H1 (cell line): ENCODE measurements around the gene RBP5. TPM values are rescaled to one million over a fixed set of nuclear protein-coding genes. Genes with fewer than 3 reads are reported as not detected.

ENCODE experiments used
- CTCF ChIA-PET: fragments of 300-600 bp; sonication (Branson Sonifier 250); formaldehyde crosslinking; loops from one replicate; lab custom pipeline; 2021; ENCODE audit not compliant: partially characterized antibody; lab: Charles Lee
- POLR2A ChIA-PET: fragments of 300-600 bp; sonication (Branson Sonifier 250); formaldehyde crosslinking; loops from one replicate; lab custom pipeline; 2021; ENCODE audit warnings: inconsistent platforms; ENCODE audit not compliant: partially characterized antibody; lab: Charles Lee
- DNase-seq, 2 experiments: peaks; one replicate each; pipeline versions ENCODE4 v3.0.0 to v3.0.0-alpha.2; 2010 to 2022; ENCODE audit warnings: low spot score in 2 of 2, low read depth in 1 of 2, mixed read lengths in 1 of 2
- FAIRE-seq: peaks from 2 replicates; lab custom pipeline; 2011; peaks lifted over from hg19 to GRCh38; lab: Jason Lieb, UNC
- H2AFZ ChIP-seq: 2 replicates; pipeline ENCODE4 v1.8.1; 2012; ENCODE audit warnings: low read length, inconsistent platforms
- H2AK5ac ChIP-seq: 2 replicates; pipeline ENCODE4 v1.6.1; 2013; ENCODE audit warnings: low read depth, low read length
- H2BK120ac ChIP-seq: replicated peaks from 2 replicates; pipeline ENCODE3; 2013; ENCODE audit warnings: low read depth, low read length, inconsistent platforms
- H2BK12ac ChIP-seq: 2 replicates; pipeline ENCODE4 v1.6.1; 2013; ENCODE audit warnings: low read depth, low read length
- H2BK15ac ChIP-seq: 2 replicates; pipeline ENCODE4 v1.6.1; 2013; ENCODE audit warnings: low read length
- H2BK20ac ChIP-seq: 2 replicates; pipeline ENCODE4 v1.6.1; 2013; ENCODE audit warnings: low read length
- H2BK5ac ChIP-seq: 2 replicates; pipeline ENCODE4 v1.6.1; 2013; ENCODE audit warnings: low read depth, low read length
- H3K14ac ChIP-seq: 2 replicates; pipeline ENCODE4 v1.6.1; 2013; ENCODE audit warnings: inconsistent platforms; ENCODE audit not compliant: insufficient read length
- H3K18ac ChIP-seq: 2 replicates; pipeline ENCODE4 v1.6.1; 2013; ENCODE audit warnings: low read length; ENCODE audit errors: extremely low read depth
- H3K23ac ChIP-seq: 2 replicates; pipeline ENCODE4 v1.6.1; 2013; ENCODE audit warnings: inconsistent platforms; ENCODE audit not compliant: insufficient read length
- H3K23me2 ChIP-seq: 2 replicates; pipeline ENCODE4 v1.6.1; 2013; ENCODE audit warnings: low read depth, low read length
- H3K27ac ChIP-seq: 2 replicates; pipeline ENCODE4 v1.6.1; 2011; ENCODE audit warnings: low read depth, low read length, inconsistent platforms
- H3K27me3 ChIP-seq, 4 experiments: replicated peaks in 1 of 4; 1 replicate in 1 of 4; 2 replicates in 3 of 4; pipeline versions ENCODE4 v1.6.1 to v1.8.1; 2011 to 2013; ENCODE audit warnings: low read length in 3 of 4, mild to moderate bottlenecking in 3 of 4, inconsistent platforms in 2 of 4, mixed read lengths in 2 of 4, moderate library complexity in 1 of 4; ENCODE audit not compliant: control insufficient read depth in 3 of 4, insufficient read depth in 3 of 4; ENCODE audit errors: extremely low read depth in 1 of 4
- H3K36me3 ChIP-seq, 4 experiments: 2 replicates each; pipeline versions ENCODE4 v1.6.1 to v1.8.1; 2011 to 2013; ENCODE audit warnings: mild to moderate bottlenecking in 4 of 4, low read length in 3 of 4, moderate library complexity in 2 of 4, control low read depth in 1 of 4, inconsistent platforms in 1 of 4; ENCODE audit not compliant: insufficient read depth in 4 of 4, control insufficient read depth in 2 of 4
- H3K4ac ChIP-seq: replicated peaks from 2 replicates; pipeline ENCODE3; 2013; ENCODE audit warnings: low read length, low read depth, mixed read lengths, inconsistent platforms; ENCODE audit not compliant: insufficient read length
- H3K4me1 ChIP-seq, 4 experiments: replicated peaks in 1 of 4; 1 replicate in 1 of 4; 2 replicates in 3 of 4; pipeline versions ENCODE4 v1.6.1 to v1.8.1; 2011 to 2013; ENCODE audit warnings: low read length in 3 of 4, inconsistent platforms in 2 of 4, mixed read lengths in 1 of 4; ENCODE audit not compliant: insufficient read depth in 4 of 4, control insufficient read depth in 3 of 4
- H3K4me2 ChIP-seq, 2 experiments: 2 replicates each; pipeline versions ENCODE4 v1.6.1 to v1.8.1; 2011 to 2013; ENCODE audit warnings: low read depth in 2 of 2, low read length in 2 of 2, control low read depth in 1 of 2, inconsistent platforms in 1 of 2, mild to moderate bottlenecking in 1 of 2; ENCODE audit not compliant: insufficient read depth in 1 of 2
- H3K4me3 ChIP-seq, 4 experiments: fragments of 200-600, 300-600 bp in 1 of 4; sonication (generic), shearing (Covaris generic), sonication (Bioruptor Twin) in 1 of 4; 2 replicates each; pipeline versions ENCODE4 v1.5.1 to v1.8.1; 2011 to 2016; ENCODE audit warnings: low read length in 4 of 4, low read depth in 3 of 4, control low read depth in 2 of 4, inconsistent platforms in 2 of 4, mild to moderate bottlenecking in 2 of 4, mixed read lengths in 1 of 4, moderate library complexity in 1 of 4; ENCODE audit not compliant: insufficient read depth in 2 of 4; ENCODE audit errors: extremely low read depth in 1 of 4
- H3K56ac ChIP-seq: replicated peaks from 2 replicates; pipeline ENCODE3; 2013; ENCODE audit warnings: low read depth, mild to moderate bottlenecking, mixed read lengths, low read length, inconsistent platforms; ENCODE audit not compliant: insufficient read length
- H3K79me1 ChIP-seq: 2 replicates; pipeline ENCODE4 v1.6.1; 2013; ENCODE audit warnings: low read depth, low read length, control low read depth
- H3K79me2 ChIP-seq, 2 experiments: 2 replicates each; pipeline versions ENCODE4 v1.6.1 to v1.8.1; 2012 to 2013; ENCODE audit warnings: low read length in 2 of 2, mild to moderate bottlenecking in 2 of 2, inconsistent platforms in 1 of 2; ENCODE audit not compliant: insufficient read depth in 2 of 2, control insufficient read depth in 1 of 2
- H3K9ac ChIP-seq, 4 experiments: replicated peaks in 1 of 4; 1 replicate in 1 of 4; 2 replicates in 3 of 4; pipeline versions ENCODE4 v1.6.1 to v1.8.1; 2011 to 2013; ENCODE audit warnings: low read depth in 3 of 4, low read length in 3 of 4, control low read depth in 2 of 4, mild to moderate bottlenecking in 2 of 4, moderate library complexity in 2 of 4, inconsistent platforms in 1 of 4; ENCODE audit errors: extremely low read depth in 1 of 4
- H3K9me3 ChIP-seq, 2 experiments: 2 replicates each; pipeline versions ENCODE4 v1.6.1 to v1.8.1; 2012 to 2013; ENCODE audit warnings: mild to moderate bottlenecking in 2 of 2, moderate library complexity in 2 of 2, control low read depth in 1 of 2, inconsistent platforms in 1 of 2, low read depth in 1 of 2, low read length in 1 of 2, mixed read lengths in 1 of 2; ENCODE audit not compliant: insufficient read depth in 2 of 2
- H4K20me1 ChIP-seq, 2 experiments: replicated peaks in 1 of 2; 2 replicates each; pipeline versions ENCODE3 to v1.8.1; 2011 to 2013; ENCODE audit warnings: inconsistent platforms in 2 of 2, low read length in 2 of 2, mild to moderate bottlenecking in 1 of 2; ENCODE audit not compliant: insufficient read depth in 2 of 2, control insufficient read depth in 1 of 2
- H4K5ac ChIP-seq: 2 replicates; pipeline ENCODE4 v1.6.1; 2013; ENCODE audit warnings: low read length, low read depth, mixed read lengths, inconsistent platforms; ENCODE audit not compliant: insufficient read length
- H4K8ac ChIP-seq: 2 replicates; pipeline ENCODE4 v1.8.0; 2013; ENCODE audit warnings: mild to moderate bottlenecking, moderate library complexity, low read length, inconsistent platforms; ENCODE audit not compliant: insufficient read depth; ENCODE audit errors: extremely low read depth
- H4K91ac ChIP-seq: replicated peaks from 2 replicates; pipeline ENCODE3; 2013; ENCODE audit warnings: low read length, mixed read lengths, inconsistent platforms; ENCODE audit not compliant: insufficient read length
- GABPA ChIP-seq: IDR thresholded peaks from 2 replicates; pipeline ENCODE4 v1.6.1; 2011; ENCODE audit warnings: mild to moderate bottlenecking, low read length, moderate library complexity, borderline replicate concordance; ENCODE audit not compliant: insufficient read depth
- POLR2A ChIP-seq, 2 experiments: IDR thresholded peaks; 1 replicate in 1 of 2; 2 replicates in 1 of 2; pipeline ENCODE4 v1.6.1; 2011; ENCODE audit warnings: low read depth in 2 of 2, low read length in 2 of 2, mild to moderate bottlenecking in 2 of 2; ENCODE audit errors: control extremely low read depth in 1 of 2
- WGBS, 2 experiments: shearing (Covaris generic) in 1 of 2; methylation state at CpG; one replicate each; pipeline versions ENCODE4 v1.1.6 to v1.1.7; 2013 to 2015; ENCODE audit warnings: low lambda C conversion rate in 2 of 2, mixed read lengths in 2 of 2, inconsistent platforms in 1 of 2, low coverage in 1 of 2, missing lambda C conversion rate in 1 of 2; ENCODE audit not compliant: insufficient replicate concordance in 2 of 2, insufficient coverage in 1 of 2, insufficient read length in 1 of 2; ENCODE audit errors: extremely low coverage in 1 of 2, missing lambda C conversion rate in 1 of 2; 5-methylcytosine and 5-hydroxymethylcytosine counted together
- polyA plus RNA-seq, 7 experiments: library from polyadenylated mRNA; depleted of rRNA in 3 of 7; stranded (reverse) in 5 of 7; unstranded in 2 of 7; fragments of >200 nt in 5 of 7; fragments of 200-250 nt in 2 of 7; gene quantifications; 1 replicate in 5 of 7; 2 replicates in 1 of 7; 4 replicates in 1 of 7; pipeline versions ENCODE4 v1.2.1 to v1.2.3, GENCODE V29; 2011 to 2013; ENCODE audit warnings: missing spikeins in 2 of 7, mixed read lengths in 2 of 7
- total RNA-seq: library from RNA; stranded (reverse); fragmentation: NEBNext Ultra II Directional; extraction: Animal tissue kit (Norgen Biotek cat#: 25700); gene quantifications from 2 replicates; pipeline ENCODE4 v1.2.1, GENCODE V29; 2021

Gene RBP5
- total and polyA plus RNA-seq, 2 of the 8 experiments (the other 6 are each of a cell fraction or from before 2014, with no cell fraction given) = 1.2 to 1.9 TPM

GRCh38 chr12:7154901-7155470 is 26.3 kb upstream of the RBP5 start:
- FAIRE-seq = no peak
- no peak overlapping the region for H2AK5ac ChIP-seq
- no peak overlapping the region for H2BK120ac ChIP-seq
- no peak overlapping the region for H3K4ac ChIP-seq
- no peak overlapping the region for H3K23ac ChIP-seq
- H3K36me3 ChIP-seq = peaks cover 0 to 9% (median 0%) of the 10 kb centered on the region in 4 experiments; a peak in 5 of 8 replicates
- no peak overlapping the region for H4K91ac ChIP-seq
- H3K18ac ChIP-seq = no peak overlapping the region
- H2AFZ ChIP-seq = no peak overlapping the region
- H4K8ac ChIP-seq = no peak overlapping the region
- H2BK20ac ChIP-seq = no peak overlapping the region
- H3K14ac ChIP-seq = no peak overlapping the region
- no peaks in the 10 kb centered on the region; the same call in 1 of the 2 replicates for H3K23me2 ChIP-seq
- H3K79me1 ChIP-seq = no peaks in the 10 kb centered on the region; the same call in 1 of the 2 replicates
- no peak for TF ChIP-seq GABPA
- TF ChIP-seq POLR2A (IDR thresholded peaks at IDR 0.05; ENCODE audit: control extremely low read depth in 1 of 2, low read depth in 2 of 2, low read length in 2 of 2) = no peak
- TF ChIP-seq, all 59 proteins: peak for 0
- H3K9ac ChIP-seq = no peak overlapping the region
- DNase-seq = no peak
- peaks cover 0 to 3% of the 10 kb centered on the region in 2 experiments for H4K20me1 ChIP-seq
- WGBS, 2 experiments = 91% methylated on average over 12 of the region's 12 CpGs; no CpG with 5 or more reads in 1 of the 2 experiments
- no peak overlapping the region for H3K4me3 ChIP-seq
- no peak overlapping the region for H3K27ac ChIP-seq
- ChIA-PET POLR2A (interaction anchor here (1.0 kb wide), 1 partner anchor 211 kb away, joined by 3 read pairs; the partner anchor contains the start of genes C12orf57 and RNU7-1), CTCF (interaction anchor here (0.6 to 10.0 kb wide), 11 partner anchors 7 to 502 kb away, joined by 3 to 151 read pairs (median 4); partner anchors contain the start of gene C1S)
- no peak overlapping the region for H4K5ac ChIP-seq
- H3K27me3 ChIP-seq = no peaks in the 10 kb centered on the region
- no peak overlapping the region for H3K4me2 ChIP-seq
- no peak overlapping the region for H3K56ac ChIP-seq
- H3K79me2 ChIP-seq = no peaks in the 10 kb centered on the region
- H3K9me3 ChIP-seq = no peaks in the 10 kb centered on the region
- H2BK12ac ChIP-seq = no peak overlapping the region
- H3K4me1 ChIP-seq = no peaks in the 10 kb centered on the region
- H2BK15ac ChIP-seq = no peak overlapping the region
- no peak overlapping the region for H2BK5ac ChIP-seq
